SK-N-DZ (cell line): ENCODE results near the gene SLC24A4.
"Not testable (repeated sequence)": the region's sequence is repeated elsewhere in the genome, so short reads cannot be mapped to it uniquely, and the experiment has no call there.

Experiments used
- DNase-seq: peaks from one replicate; pipeline ENCODE4 v3.0.0-alpha.2; 2015; ENCODE audit warnings: low spot score

The SLC24A4 gene

GRCh38 chr14:92400579-92401444, 77.8 kb downstream of the SLC24A4 start:
- DNase-seq: no peak

DNA sequence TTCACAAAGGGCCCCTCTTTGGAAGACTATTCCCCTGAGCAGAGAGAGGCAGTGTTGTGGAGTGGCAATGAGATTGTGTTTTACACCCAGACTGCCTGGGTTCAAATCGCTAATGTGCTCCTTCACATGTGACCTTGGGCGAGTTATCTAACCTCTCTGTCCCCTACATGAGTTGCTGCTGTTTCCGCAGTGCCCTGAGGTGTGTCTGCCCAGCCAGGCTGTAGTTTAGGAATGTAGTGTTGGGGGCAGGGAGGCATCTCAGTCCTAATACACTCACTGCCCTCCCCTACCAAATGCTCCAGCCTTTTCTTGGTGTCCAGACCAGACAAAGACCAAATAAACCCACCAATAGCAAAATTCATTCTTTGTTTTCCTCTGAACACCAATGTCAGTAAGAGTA, 78.6 kb downstream of the SLC24A4 start:
- DNase-seq: no peak

- DNase-seq: not testable (repeated sequence)
Measured at GRCh38 chr14:92402500-92402899, 79.5 kb downstream of the SLC24A4 start.

DNA sequence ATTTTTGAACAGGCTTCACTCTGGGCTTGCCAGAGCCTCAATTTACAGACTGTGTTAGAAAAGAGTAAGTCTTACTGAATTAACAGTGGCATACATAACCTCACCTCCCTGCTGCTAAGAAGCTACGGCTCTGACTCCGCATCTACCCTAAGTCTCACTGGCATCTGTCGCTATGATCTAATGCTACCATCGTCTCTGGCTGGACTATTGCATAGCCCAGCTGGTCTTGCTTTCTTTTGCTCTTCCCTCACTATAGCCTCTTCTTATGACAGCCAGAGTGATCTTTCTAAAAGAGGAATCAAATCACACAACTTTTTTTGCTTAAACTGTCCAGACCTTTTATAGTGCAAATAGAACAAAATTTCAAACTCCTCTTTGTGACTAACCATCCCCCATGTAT, 81.1 kb downstream of the SLC24A4 start:
- no peak for DNase-seq

DNA sequence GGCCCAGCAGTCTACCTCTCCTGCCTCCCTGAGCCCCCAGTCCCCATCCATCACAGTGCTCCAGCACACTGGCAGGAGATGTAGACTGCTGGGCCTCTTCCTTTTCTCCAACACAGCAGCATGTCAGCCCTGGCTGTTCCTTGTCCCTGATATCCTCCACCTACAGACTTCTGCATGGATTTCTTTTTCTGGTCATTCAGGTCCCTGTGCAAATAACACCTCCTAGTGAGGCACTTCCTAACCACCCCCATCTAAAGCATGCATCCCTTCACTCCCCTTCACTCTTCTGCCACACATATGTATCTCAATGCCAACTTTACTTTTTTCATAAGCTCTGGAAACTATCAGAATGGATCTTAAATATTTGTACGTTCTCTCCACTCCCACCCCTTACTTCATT, 81.5 kb downstream of the SLC24A4 start:
- DNase-seq: no peak

DNA sequence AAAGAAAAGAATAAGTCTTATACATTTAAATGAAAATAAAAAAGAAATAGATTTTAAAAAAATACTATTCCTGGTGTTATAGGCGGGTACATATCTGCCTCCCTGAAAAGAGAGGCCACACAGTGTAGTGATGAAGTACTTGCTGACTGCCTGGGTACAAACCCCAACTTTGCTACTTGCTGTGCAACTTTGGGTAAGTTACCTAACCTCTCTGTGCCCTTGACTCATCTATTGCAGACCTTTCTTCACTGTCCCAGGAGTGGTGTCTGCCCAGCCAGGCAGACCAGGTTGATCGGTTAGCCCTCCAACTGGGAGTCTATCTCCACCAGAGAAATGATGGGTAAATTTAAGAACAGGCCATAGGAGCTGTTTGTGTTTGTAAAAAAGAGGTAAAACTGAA, 82.0 kb downstream of the SLC24A4 start:
- no peak for DNase-seq

- DNase-seq: no peak
Measured at GRCh38 chr14:92407410-92407809, 84.4 kb downstream of the SLC24A4 start.

- no peak for DNase-seq
Measured at GRCh38 chr14:92409043-92409442, 86.1 kb downstream of the SLC24A4 start.

DNA sequence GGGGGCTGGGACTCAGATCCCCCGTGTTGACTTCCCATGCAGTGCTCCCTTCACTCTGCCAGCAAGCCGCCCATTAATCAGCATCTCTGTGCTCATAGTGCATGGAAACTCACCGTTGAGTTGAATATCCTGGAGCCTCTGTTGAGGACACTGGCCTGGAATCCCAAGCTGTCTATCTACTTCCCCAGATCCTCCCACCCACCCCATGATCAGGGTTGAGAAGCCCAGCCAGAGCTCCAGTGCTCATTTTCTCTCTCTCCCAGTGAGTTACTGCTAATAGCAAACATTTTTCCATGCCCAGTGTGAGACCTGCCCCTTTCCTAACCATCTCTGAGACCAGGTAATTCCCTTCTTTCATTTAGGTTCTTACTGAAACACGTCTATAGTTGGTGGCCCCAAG, 88.2 kb downstream of the SLC24A4 start:
- no peak for DNase-seq

GRCh38 chr14:92411941-92412340, 89.0 kb downstream of the SLC24A4 start:
- DNase-seq: no peak

- DNase-seq: no peak
Measured at GRCh38 chr14:92412912-92413311, 89.9 kb downstream of the SLC24A4 start.

DNA sequence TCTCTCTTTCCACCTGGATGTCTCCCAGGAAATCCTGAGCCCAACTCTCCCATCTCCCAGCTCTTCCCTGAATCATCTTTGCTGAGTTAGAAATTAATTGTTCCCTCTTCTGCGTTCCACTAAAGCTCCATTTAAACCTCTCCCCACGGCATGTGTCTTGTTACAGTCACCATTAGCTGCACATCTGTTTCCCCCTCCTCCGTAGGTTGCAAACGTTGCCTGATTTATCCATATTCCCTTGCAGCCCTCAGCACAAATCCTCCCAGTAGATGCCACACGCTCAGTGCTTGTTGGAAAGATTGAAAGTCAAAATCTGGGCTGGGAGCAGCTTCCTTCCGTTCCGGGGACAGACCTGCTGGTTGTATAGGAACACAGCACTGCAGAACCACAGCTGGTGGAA, 90.4 kb downstream of the SLC24A4 start:
- DNase-seq: no peak

DNA sequence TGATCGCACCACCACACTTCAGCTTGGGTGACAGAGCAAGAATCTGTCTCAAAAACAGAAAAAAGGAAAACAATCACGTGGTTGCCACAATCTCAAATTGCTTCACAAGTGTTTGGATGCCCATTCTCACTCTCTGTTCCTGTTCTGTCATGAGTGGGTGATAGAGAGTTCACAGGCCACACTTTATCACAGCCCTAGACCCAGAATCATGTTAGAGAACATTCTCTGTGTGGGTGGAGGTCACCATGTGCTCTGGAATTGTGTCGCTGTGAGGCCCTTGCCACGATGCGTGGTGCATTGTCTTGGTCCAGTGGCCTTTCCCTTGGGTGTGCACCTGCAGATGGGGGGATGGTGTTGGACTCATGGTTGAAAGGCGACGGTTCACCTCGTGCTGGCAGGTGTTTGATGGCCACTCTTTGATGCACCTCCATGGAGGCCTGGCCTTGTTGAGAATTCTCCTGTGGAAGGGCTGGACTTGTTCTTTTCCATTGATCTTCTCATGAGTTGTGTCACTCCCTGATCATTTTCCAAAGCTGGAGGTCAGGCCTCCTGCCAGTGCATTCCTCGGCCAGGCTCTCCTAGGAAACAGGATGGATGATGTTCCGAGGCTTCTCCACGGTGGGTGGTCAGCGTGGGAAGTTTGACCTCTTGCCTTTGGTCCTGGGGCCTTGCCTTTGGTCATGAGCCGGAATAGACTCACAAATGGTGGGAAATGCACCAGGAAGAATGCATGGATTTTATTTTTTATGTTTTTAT, 91.9 kb downstream of the SLC24A4 start:
- no peak for DNase-seq

- no peak for DNase-seq
Measured at GRCh38 chr14:92415969-92416368, 93.0 kb downstream of the SLC24A4 start.

- DNase-seq: no peak
Measured at GRCh38 chr14:92416544-92416943, 93.6 kb downstream of the SLC24A4 start.

GRCh38 chr14:92417759-92418158, 94.8 kb downstream of the SLC24A4 start:
- DNase-seq: no peak

- DNase-seq: no peak
Measured at GRCh38 chr14:92421751-92422150, 98.8 kb downstream of the SLC24A4 start.

DNA sequence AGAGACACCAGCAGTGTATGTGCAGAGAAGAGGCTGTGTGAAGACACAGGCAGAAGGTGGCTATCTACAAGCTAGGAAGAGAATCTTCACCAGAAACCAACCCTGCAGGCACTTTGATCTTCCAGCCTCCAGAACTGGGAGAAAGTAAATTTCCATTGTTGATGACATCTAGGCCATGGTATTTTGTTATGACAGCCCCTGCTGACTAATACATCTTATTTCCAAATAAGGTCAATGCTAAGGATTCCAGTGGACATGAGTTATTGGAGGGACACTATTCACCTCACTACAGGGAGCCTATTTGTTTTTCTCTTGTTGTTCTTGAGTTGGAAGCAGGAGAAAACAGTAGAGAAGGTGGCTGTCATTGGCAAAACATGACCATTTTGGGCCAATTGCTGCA, 102.1 kb downstream of the SLC24A4 start:
- DNase-seq: no peak

DNA sequence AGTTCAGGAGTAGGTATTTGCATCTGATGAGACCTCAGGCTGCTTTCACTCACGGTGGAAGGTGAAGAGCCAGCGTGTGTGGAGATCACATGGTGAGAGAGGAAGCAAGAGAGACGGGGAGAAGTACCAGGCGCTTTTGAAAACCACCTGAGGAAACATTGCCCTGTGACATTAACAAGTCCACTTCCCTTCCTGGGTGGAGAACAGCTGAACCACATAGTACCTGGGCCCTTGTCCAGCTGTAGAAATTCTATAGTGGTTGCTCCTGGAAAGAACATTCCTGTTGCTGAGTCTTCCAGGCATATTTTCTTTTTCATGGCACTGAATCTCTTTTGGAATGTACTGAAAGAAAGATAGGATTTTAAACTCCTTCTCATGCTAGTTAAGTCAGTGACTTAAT, 103.3 kb downstream of the SLC24A4 start:
- DNase-seq: no peak

GRCh38 chr14:92427096-92427495, 104.1 kb downstream of the SLC24A4 start:
- DNase-seq: no peak

DNA sequence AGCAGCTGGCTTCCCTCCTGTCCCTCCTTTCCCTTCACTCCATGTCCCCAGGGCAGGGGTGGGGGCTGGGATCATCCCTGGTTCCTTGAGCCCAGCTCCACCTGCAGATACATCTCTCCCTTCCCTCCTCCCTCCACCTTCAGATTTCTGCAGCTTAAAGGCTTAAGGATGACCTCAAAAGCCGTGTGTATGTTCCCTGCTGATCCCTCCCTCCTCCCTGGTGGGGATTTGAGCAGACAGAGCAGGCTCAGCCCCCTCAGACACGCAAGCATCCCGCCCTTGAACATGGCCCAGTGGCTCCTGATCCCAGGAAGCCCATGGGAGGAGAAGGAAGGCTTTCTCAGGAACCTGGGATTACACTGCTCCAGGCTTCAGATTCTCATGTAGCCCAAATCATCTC, 107.7 kb downstream of the SLC24A4 start:
- no peak for DNase-seq

GRCh38 chr14:92431199-92431725, 108.3 kb downstream of the SLC24A4 start:
- DNase-seq: no peak

GRCh38 chr14:92433407-92433806, 110.4 kb downstream of the SLC24A4 start:
- DNase-seq: no peak
